ENCODE results near the gene DEFB132. TPM values are rescaled to one million over a fixed set of nuclear protein-coding genes. Genes with fewer than 3 reads are reported as not detected.

The DEFB132 gene
- total RNA-seq, 1 donor from 2014 or later: not detected

GRCh38 chr20:295804-296203 lies 38.3 kb downstream of the DEFB132 start:
- TF ChIP-seq CTCF (conservative IDR thresholded peaks at IDR 0.05; ENCODE audit: low read depth, low read length): no peak
- H3K4me3 ChIP-seq (ENCODE audit: low read depth, low read length): no peak overlapping the region
- DNase-seq (ENCODE audit: low read depth): no peak

GRCh38 chr20:297098-297924 lies 39.8 kb downstream of the DEFB132 start, which contains the start of gene ZCCHC3:
Gene ZCCHC3 (plus strand): TSS chr20:297570. CDS start chr20:297587, 17 bp downstream.
- DNase-seq (ENCODE audit: low read depth): no peak
- peak; percentile 11 for TF ChIP-seq CTCF (conservative IDR thresholded peaks at IDR 0.05; ENCODE audit: low read depth, low read length)
- H3K4me3 ChIP-seq (ENCODE audit: low read depth, low read length): peak within 1 kb of the TSS; percentile 92

- TF ChIP-seq CTCF (conservative IDR thresholded peaks at IDR 0.05; ENCODE audit: low read depth, low read length): no peak
- H3K4me3 ChIP-seq (ENCODE audit: low read depth, low read length): peak overlapping the region; percentile 92
- no peak for DNase-seq (ENCODE audit: low read depth)
Observed at GRCh38 chr20:297925-298775, 40.6 kb downstream of the DEFB132 start.

GRCh38 chr20:298776-299391 lies 41.4 kb downstream of the DEFB132 start:
- peak overlapping the region; percentile 92 for H3K4me3 ChIP-seq (ENCODE audit: low read depth, low read length)
- no peak for DNase-seq (ENCODE audit: low read depth)
- TF ChIP-seq CTCF (conservative IDR thresholded peaks at IDR 0.05; ENCODE audit: low read depth, low read length): no peak

- no peak for TF ChIP-seq CTCF (conservative IDR thresholded peaks at IDR 0.05; ENCODE audit: low read depth, low read length)
- no peak for DNase-seq (ENCODE audit: low read depth)
- no peak overlapping the region for H3K4me3 ChIP-seq (ENCODE audit: low read depth, low read length)
Observed at GRCh38 chr20:300345-300990, 42.9 kb downstream of the DEFB132 start.
